GM23338 (cell line): ENCODE data around the gene SNX1. TPM values are rescaled to one million over a fixed set of nuclear protein-coding genes. Genes with fewer than 3 reads are reported as not detected.

ENCODE experiments used
- ATAC-seq: fragments of 200-7000 bp; cut with Tn5 transposase; 3 replicates; pipeline ENCODE4 v1.9.1; 2020
- DNase-seq: peaks from one replicate; pipeline ENCODE4 v3.0.0-alpha.2; 2015; ENCODE audit warnings: low spot score
- H2AFZ ChIP-seq: fragments of 200-600 bp; sonication (generic); 2 replicates; pipeline ENCODE4 v1.8.0; 2016; ENCODE audit warnings: antibody characterized with exemption, mild to moderate bottlenecking, moderate library complexity
- H3F3A ChIP-seq: fragments of 200-600 bp; sonication (generic); replicated peaks from 2 replicates; pipeline ENCODE4 v1.8.0; 2017; ENCODE audit warnings: antibody characterized with exemption, mixed run types, low read depth
- H3K27ac ChIP-seq: fragments of 200-600 bp; sonication (generic); 2 replicates; pipeline ENCODE4 v1.6.1; 2016; ENCODE audit warnings: low read depth
- H3K27me3 ChIP-seq: fragments of 200-600 bp; sonication (generic); 2 replicates; pipeline ENCODE4 v1.8.0; 2016; ENCODE audit warnings: mild to moderate bottlenecking, mixed run types, moderate library complexity; ENCODE audit not compliant: insufficient read depth
- H3K36me3 ChIP-seq: fragments of 200-600 bp; sonication (generic); 2 replicates; pipeline ENCODE4 v1.8.0; 2016; ENCODE audit warnings: mild to moderate bottlenecking; ENCODE audit not compliant: insufficient read depth
- H3K4me1 ChIP-seq: fragments of 200-600 bp; sonication (generic); 2 replicates; pipeline ENCODE4 v1.8.0; 2016; ENCODE audit warnings: mild to moderate bottlenecking, moderate library complexity; ENCODE audit not compliant: insufficient read depth
- H3K4me2 ChIP-seq: fragments of 200-600 bp; sonication (generic); 2 replicates; pipeline ENCODE4 v1.7.1; 2017; ENCODE audit warnings: mixed run types
- H3K4me3 ChIP-seq: fragments of 200-600 bp; sonication (generic); 2 replicates; pipeline ENCODE4 v1.6.1; 2016; ENCODE audit warnings: mixed run types
- H3K79me2 ChIP-seq: fragments of 200-600 bp; sonication (generic); replicated peaks from 2 replicates; pipeline ENCODE4 v1.8.0; 2017; ENCODE audit warnings: mild to moderate bottlenecking; ENCODE audit not compliant: insufficient read depth
- H3K9me2 ChIP-seq: fragments of 200-600 bp; sonication (generic); 2 replicates; pipeline ENCODE4 v1.8.0; 2017; ENCODE audit not compliant: insufficient read depth
- H4K20me1 ChIP-seq: fragments of 200-600 bp; sonication (generic); replicated peaks from 2 replicates; pipeline ENCODE4 v1.8.0; 2017; ENCODE audit warnings: mild to moderate bottlenecking; ENCODE audit not compliant: insufficient read depth
- H3K27ac Mint-ChIP-seq: 2 replicates; pipeline ENCODE4 v1.8.0; 2020; ENCODE audit warnings: inconsistent platforms, mild to moderate bottlenecking, moderate library complexity, mixed read lengths
- H3K27me3 Mint-ChIP-seq: 3 replicates; pipeline ENCODE4 v1.8.0; 2022; ENCODE audit warnings: low read depth, mild to moderate bottlenecking, moderate library complexity, mixed read lengths, inconsistent platforms; ENCODE audit not compliant: insufficient read depth, poor library complexity
- H3K36me3 Mint-ChIP-seq: 3 replicates; pipeline ENCODE4 v1.8.0; 2021; ENCODE audit warnings: low read depth, mild to moderate bottlenecking, inconsistent platforms, moderate library complexity, mixed read lengths
- H3K4me1 Mint-ChIP-seq: 3 replicates; pipeline ENCODE4 v1.8.0; 2020; ENCODE audit warnings: mild to moderate bottlenecking, inconsistent platforms, mixed read lengths
- H3K4me3 Mint-ChIP-seq: 3 replicates; pipeline ENCODE4 v1.8.0; 2021; ENCODE audit warnings: moderate library complexity, mild to moderate bottlenecking, inconsistent platforms, mixed read lengths
- H3K9me3 Mint-ChIP-seq: 3 replicates; pipeline ENCODE4 v1.8.0; 2020; ENCODE audit warnings: moderate library complexity, mild to moderate bottlenecking, inconsistent platforms, mixed read lengths
- CREB1 ChIP-seq: fragments of 250-450 bp; sonication (Bioruptor Pico); IDR thresholded peaks from 2 replicates; pipeline ENCODE4 v1.5.0; 2020; ENCODE audit warnings: low read depth, mild to moderate bottlenecking, moderate library complexity
- EZH2 ChIP-seq: fragments of 200-600 bp; sonication (generic); IDR thresholded peaks from one replicate; pipeline ENCODE4 v1.8.0; 2017; ENCODE audit warnings: antibody characterized with exemption, mild to moderate bottlenecking, low read depth; ENCODE audit not compliant: unreplicated experiment
- POLR2AphosphoS5 ChIP-seq: IDR thresholded peaks from 2 replicates; pipeline ENCODE4 v1.6.1; 2016; ENCODE audit warnings: antibody characterized with exemption, low read depth
- STAT1 ChIP-seq: IDR thresholded peaks from one replicate; pipeline ENCODE4 v1.6.1; 2016; ENCODE audit warnings: antibody characterized with exemption; ENCODE audit not compliant: unreplicated experiment
- ZNF331 ChIP-seq: fragments of 250-450 bp; sonication (Bioruptor Pico); IDR thresholded peaks from 2 replicates; pipeline ENCODE4 v1.5.0; 2020; ENCODE audit warnings: low read depth, mild to moderate bottlenecking, moderate library complexity
- polyA plus RNA-seq: library from polyadenylated mRNA; unstranded; fragments of >200 nt; fragmentation: Nextera tagmentation; extraction: Ambion mirVana; gene quantifications from 2 replicates; pipeline ENCODE4 v1.2.1, GENCODE V29; 2016
- total RNA-seq: library from RNA; depleted of rRNA; stranded (reverse); fragments of >200 nt; shearing (Covaris generic); gene quantifications from 2 replicates; pipeline ENCODE4 v1.2.3, GENCODE V29; 2014
- TF ChIP-seq, protein P1 (sequence below), 2 experiments: fragments of 200-600 bp in 1 of 2; sonication (generic) in 1 of 2; conservative IDR thresholded peaks; 2 replicates each; pipeline versions ENCODE4 v1.5.1 to v1.6.1; 2016 to 2017; ENCODE audit warnings: antibody characterized with exemption in 2 of 2, low read depth in 2 of 2, mild to moderate bottlenecking in 2 of 2, moderate library complexity in 1 of 2
- TF ChIP-seq, protein P2 (sequence below): fragments of 250-450 bp; sonication (Bioruptor Pico); IDR thresholded peaks from 2 replicates; pipeline ENCODE4 v1.5.0; 2020; ENCODE audit warnings: mild to moderate bottlenecking, moderate library complexity

SNX1 gene
- total and polyA plus RNA-seq, 2 experiments from 2014 or later, result 33.3 to 33.8 TPM

- peak within 1 kb of the TSS; percentile 82 for H3K4me3 ChIP-seq
- peaks cover 23% of the 10 kb centered on the region for H3K36me3 Mint-ChIP-seq
- H3K4me3 Mint-ChIP-seq, result peak within 1 kb of the TSS; percentile 78
- ATAC-seq (peak; percentile 17), DNase-seq (peak; percentile 51)
- H2AFZ ChIP-seq, result peak within 1 kb of the TSS; percentile 98
- no peak within 1 kb of the TSS for H3K27ac ChIP-seq
- H3F3A ChIP-seq, result peaks cover 24% of the 10 kb centered on the region
- no peak for TF ChIP-seq STAT1
- peak; percentile 72 for TF ChIP-seq POLR2AphosphoS5
- no peak within 1 kb of the TSS for H3K27ac Mint-ChIP-seq
- H3K4me1 ChIP-seq, result peaks cover 13% of the 10 kb centered on the region
- H4K20me1 ChIP-seq, result peaks cover 4% of the 10 kb centered on the region; the same call in 1 of the 2 replicates
- no peaks in the 10 kb centered on the region; the same call in 2 of the 3 replicates for H3K9me3 Mint-ChIP-seq
- no peaks in the 10 kb centered on the region for H3K79me2 ChIP-seq
- H3K27me3 Mint-ChIP-seq, result peaks cover 23% of the 10 kb centered on the region
- peaks cover 18% of the 10 kb centered on the region for H3K4me1 Mint-ChIP-seq
- peak within 1 kb of the TSS; percentile 94 for H3K4me2 ChIP-seq
- H3K27me3 ChIP-seq, result peaks cover 18% of the 10 kb centered on the region
- H3K9me2 ChIP-seq, result no peaks in the 10 kb centered on the region
- peaks cover 20% of the 10 kb centered on the region for H3K36me3 ChIP-seq
Observed at GRCh38 chr15:64151727-64152506, 56.1 kb downstream of the SNX1 start, which contains the start of gene SNX22. TSS of gene SNX22 (plus strand) at chr15:64151731. CDS start at chr15:64151776, 45 bp downstream.

- H3K36me3 ChIP-seq, result peaks cover 28% of the 10 kb centered on the region
- peak overlapping the region; percentile 94 for H2AFZ ChIP-seq
- peaks cover 13% of the 10 kb centered on the region for H3K4me1 ChIP-seq
- no peaks in the 10 kb centered on the region for H3K79me2 ChIP-seq
- ATAC-seq, result peak; percentile 2
- peaks cover 12% of the 10 kb centered on the region; the same call in 1 of the 2 replicates for H4K20me1 ChIP-seq
- no peaks in the 10 kb centered on the region for H3K9me2 ChIP-seq
- H3K9me3 Mint-ChIP-seq, result no peaks in the 10 kb centered on the region; the same call in 2 of the 3 replicates
- H3K4me3 ChIP-seq, result peak overlapping the region; percentile 82
- H3K27ac ChIP-seq, result no peak overlapping the region
- peak overlapping the region; percentile 94 for H3K4me2 ChIP-seq
- peaks cover 31% of the 10 kb centered on the region for H3K36me3 Mint-ChIP-seq
- no peak overlapping the region for H3K27ac Mint-ChIP-seq
- H3K4me1 Mint-ChIP-seq, result peaks cover 18% of the 10 kb centered on the region
- peak overlapping the region; percentile 68 for H3K4me3 Mint-ChIP-seq
- peaks cover 18% of the 10 kb centered on the region for H3K27me3 ChIP-seq
- H3K27me3 Mint-ChIP-seq, result peaks cover 23% of the 10 kb centered on the region
- H3F3A ChIP-seq, result peaks cover 27% of the 10 kb centered on the region
- DNase-seq, result peak; percentile 53
- TF ChIP-seq, protein P1, sequence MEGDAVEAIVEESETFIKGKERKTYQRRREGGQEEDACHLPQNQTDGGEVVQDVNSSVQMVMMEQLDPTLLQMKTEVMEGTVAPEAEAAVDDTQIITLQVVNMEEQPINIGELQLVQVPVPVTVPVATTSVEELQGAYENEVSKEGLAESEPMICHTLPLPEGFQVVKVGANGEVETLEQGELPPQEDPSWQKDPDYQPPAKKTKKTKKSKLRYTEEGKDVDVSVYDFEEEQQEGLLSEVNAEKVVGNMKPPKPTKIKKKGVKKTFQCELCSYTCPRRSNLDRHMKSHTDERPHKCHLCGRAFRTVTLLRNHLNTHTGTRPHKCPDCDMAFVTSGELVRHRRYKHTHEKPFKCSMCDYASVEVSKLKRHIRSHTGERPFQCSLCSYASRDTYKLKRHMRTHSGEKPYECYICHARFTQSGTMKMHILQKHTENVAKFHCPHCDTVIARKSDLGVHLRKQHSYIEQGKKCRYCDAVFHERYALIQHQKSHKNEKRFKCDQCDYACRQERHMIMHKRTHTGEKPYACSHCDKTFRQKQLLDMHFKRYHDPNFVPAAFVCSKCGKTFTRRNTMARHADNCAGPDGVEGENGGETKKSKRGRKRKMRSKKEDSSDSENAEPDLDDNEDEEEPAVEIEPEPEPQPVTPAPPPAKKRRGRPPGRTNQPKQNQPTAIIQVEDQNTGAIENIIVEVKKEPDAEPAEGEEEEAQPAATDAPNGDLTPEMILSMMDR (conservative IDR thresholded peaks at IDR 0.05; ENCODE audit: low read depth in 2 of 2), result no peak
- TF ChIP-seq ZNF331 (CRISPR knock-in tag) (no peak), CREB1 (CRISPR knock-in tag) (no peak), EZH2 (no peak)
- TF ChIP-seq, protein P2, sequence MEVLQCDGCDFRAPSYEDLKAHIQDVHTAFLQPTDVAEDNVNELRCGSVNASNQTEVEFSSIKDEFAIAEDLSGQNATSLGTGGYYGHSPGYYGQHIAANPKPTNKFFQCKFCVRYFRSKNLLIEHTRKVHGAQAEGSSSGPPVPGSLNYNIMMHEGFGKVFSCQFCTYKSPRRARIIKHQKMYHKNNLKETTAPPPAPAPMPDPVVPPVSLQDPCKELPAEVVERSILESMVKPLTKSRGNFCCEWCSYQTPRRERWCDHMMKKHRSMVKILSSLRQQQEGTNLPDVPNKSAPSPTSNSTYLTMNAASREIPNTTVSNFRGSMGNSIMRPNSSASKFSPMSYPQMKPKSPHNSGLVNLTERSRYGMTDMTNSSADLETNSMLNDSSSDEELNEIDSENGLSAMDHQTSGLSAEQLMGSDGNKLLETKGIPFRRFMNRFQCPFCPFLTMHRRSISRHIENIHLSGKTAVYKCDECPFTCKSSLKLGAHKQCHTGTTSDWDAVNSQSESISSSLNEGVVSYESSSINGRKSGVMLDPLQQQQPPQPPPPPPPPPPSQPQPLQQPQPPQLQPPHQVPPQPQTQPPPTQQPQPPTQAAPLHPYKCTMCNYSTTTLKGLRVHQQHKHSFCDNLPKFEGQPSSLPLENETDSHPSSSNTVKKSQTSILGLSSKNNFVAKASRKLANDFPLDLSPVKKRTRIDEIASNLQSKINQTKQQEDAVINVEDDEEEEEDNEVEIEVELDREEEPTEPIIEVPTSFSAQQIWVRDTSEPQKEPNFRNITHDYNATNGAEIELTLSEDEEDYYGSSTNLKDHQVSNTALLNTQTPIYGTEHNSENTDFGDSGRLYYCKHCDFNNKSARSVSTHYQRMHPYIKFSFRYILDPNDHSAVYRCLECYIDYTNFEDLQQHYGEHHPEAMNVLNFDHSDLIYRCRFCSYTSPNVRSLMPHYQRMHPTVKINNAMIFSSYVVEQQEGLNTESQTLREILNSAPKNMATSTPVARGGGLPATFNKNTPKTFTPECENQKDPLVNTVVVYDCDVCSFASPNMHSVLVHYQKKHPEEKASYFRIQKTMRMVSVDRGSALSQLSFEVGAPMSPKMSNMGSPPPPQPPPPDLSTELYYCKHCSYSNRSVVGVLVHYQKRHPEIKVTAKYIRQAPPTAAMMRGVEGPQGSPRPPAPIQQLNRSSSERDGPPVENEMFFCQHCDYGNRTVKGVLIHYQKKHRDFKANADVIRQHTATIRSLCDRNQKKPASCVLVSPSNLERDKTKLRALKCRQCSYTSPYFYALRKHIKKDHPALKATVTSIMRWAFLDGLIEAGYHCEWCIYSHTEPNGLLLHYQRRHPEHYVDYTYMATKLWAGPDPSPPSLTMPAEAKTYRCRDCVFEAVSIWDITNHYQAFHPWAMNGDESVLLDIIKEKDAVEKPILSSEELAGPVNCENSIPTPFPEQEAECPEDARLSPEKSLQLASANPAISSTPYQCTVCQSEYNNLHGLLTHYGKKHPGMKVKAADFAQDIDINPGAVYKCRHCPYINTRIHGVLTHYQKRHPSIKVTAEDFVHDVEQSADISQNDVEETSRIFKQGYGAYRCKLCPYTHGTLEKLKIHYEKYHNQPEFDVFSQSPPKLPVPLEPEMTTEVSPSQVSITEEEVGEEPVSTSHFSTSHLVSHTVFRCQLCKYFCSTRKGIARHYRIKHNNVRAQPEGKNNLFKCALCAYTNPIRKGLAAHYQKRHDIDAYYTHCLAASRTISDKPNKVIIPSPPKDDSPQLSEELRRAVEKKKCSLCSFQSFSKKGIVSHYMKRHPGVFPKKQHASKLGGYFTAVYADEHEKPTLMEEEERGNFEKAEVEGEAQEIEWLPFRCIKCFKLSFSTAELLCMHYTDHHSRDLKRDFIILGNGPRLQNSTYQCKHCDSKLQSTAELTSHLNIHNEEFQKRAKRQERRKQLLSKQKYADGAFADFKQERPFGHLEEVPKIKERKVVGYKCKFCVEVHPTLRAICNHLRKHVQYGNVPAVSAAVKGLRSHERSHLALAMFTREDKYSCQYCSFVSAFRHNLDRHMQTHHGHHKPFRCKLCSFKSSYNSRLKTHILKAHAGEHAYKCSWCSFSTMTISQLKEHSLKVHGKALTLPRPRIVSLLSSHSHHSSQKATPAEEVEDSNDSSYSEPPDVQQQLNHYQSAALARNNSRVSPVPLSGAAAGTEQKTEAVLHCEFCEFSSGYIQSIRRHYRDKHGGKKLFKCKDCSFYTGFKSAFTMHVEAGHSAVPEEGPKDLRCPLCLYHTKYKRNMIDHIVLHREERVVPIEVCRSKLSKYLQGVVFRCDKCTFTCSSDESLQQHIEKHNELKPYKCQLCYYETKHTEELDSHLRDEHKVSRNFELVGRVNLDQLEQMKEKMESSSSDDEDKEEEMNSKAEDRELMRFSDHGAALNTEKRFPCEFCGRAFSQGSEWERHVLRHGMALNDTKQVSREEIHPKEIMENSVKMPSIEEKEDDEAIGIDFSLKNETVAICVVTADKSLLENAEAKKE (CRISPR knock-in tag), result no peak
Observed at GRCh38 chr15:64152507-64153387, 57.0 kb downstream of the SNX1 start.
